Endothelial cell of umbilical vein (primary cell): ENCODE measurements around the gene H2BK1.

Experiments used
- EZH2 ChIP-seq: IDR thresholded peaks from 2 replicates; pipeline ENCODE4 v1.6.1; 2012; ENCODE audit warnings: borderline replicate concordance, low read depth, mild to moderate bottlenecking, moderate library complexity, low read length, inconsistent platforms; ENCODE audit not compliant: severe bottlenecking
- JUN ChIP-seq: IDR thresholded peaks from 2 replicates; pipeline ENCODE4 v1.6.1; 2011; ENCODE audit warnings: borderline replicate concordance, low read depth; ENCODE audit not compliant: insufficient read length, insufficient read depth
- MYC ChIP-seq: IDR thresholded peaks from one replicate; pipeline ENCODE4 v1.6.1; 2011; ENCODE audit warnings: mild to moderate bottlenecking, low read depth, low read length
- POLR2A ChIP-seq: IDR thresholded peaks from 2 replicates; pipeline ENCODE4 v1.6.1; 2012; ENCODE audit warnings: low read depth, mild to moderate bottlenecking, control low read depth, low read length
- TF ChIP-seq, protein P1 (sequence below), 2 donors: IDR thresholded peaks; 1 replicate in 1 of 2; 2 replicates in 1 of 2; pipeline ENCODE4 v1.5.1; 2011; ENCODE audit warnings: low read length in 2 of 2, mild to moderate bottlenecking in 2 of 2, moderate library complexity in 2 of 2, control low read depth in 1 of 2, inconsistent platforms in 1 of 2, low read depth in 1 of 2; ENCODE audit not compliant: insufficient read depth in 1 of 2; ENCODE audit errors: extremely low read depth in 1 of 2

DNA sequence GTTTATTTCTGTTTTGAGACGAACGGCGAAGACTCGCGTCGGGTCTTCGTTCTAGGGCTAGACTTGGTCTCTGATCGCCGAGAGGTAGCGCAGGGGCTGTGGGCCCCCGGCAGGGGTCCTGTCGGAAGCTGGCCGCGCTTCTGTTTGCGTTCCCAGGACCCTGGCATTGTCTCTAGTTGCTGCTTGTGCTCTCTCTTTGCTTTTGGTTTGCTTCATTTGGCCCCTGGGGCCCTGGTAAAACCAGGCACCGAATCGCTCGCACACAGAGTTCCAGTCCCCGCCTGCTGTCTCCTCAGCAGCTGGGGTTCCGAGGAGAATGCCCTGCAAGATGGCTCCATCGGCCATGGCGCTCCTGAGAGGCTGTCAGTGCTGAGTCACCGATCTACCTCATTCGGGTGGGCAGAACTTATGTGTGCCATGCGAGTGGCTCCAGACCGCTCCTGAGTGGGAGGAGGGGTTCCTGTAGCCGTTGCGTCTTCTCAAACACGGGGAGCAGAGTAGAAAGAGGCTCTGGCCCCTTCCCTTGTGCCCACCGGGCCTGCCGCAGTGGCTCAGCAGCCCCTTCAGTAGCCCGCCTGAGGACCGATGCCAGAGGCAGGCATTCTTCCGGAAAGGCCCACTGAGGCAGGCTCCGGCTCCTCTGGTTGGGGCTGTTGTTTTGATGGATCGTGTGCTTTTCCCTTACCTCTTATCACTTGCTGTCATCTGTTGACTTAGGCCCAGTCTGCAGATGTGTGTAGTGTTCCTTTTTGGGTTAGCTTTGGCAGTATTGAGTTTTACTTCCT, 22.8 kb upstream of the H2BK1 start:
- TF ChIP-seq EZH2 (no peak), POLR2A (peak; percentile 46), JUN (no peak), MYC (no peak)
- TF ChIP-seq, protein P1, sequence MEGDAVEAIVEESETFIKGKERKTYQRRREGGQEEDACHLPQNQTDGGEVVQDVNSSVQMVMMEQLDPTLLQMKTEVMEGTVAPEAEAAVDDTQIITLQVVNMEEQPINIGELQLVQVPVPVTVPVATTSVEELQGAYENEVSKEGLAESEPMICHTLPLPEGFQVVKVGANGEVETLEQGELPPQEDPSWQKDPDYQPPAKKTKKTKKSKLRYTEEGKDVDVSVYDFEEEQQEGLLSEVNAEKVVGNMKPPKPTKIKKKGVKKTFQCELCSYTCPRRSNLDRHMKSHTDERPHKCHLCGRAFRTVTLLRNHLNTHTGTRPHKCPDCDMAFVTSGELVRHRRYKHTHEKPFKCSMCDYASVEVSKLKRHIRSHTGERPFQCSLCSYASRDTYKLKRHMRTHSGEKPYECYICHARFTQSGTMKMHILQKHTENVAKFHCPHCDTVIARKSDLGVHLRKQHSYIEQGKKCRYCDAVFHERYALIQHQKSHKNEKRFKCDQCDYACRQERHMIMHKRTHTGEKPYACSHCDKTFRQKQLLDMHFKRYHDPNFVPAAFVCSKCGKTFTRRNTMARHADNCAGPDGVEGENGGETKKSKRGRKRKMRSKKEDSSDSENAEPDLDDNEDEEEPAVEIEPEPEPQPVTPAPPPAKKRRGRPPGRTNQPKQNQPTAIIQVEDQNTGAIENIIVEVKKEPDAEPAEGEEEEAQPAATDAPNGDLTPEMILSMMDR (IDR thresholded peaks at IDR 0.05; ENCODE audit: extremely low read depth in 1 of 2, insufficient read depth in 1 of 2, low read depth in 1 of 2, low read length in 2 of 2) = no peak
